Neural cell (in vitro differentiated cells): ENCODE measurements around the gene DRD5.

ENCODE experiments used
- CTCF ChIP-seq: fragments of 450-650 bp; IDR thresholded peaks from 2 replicates; pipeline ENCODE4 v1.5.1; 2014; ENCODE audit warnings: antibody characterized with exemption, mild to moderate bottlenecking, moderate library complexity; ENCODE audit not compliant: poor library complexity, severe bottlenecking
- EZH2 ChIP-seq: fragments of 200-600, 300-800 bp; shearing (Covaris generic), sonication (generic); IDR thresholded peaks from 2 replicates; pipeline ENCODE4 v1.6.1; 2014; ENCODE audit warnings: antibody characterized with exemption, low read length, borderline replicate concordance, mild to moderate bottlenecking; ENCODE audit not compliant: insufficient read depth, poor library complexity, severe bottlenecking
- MXI1 ChIP-seq: fragments of 450-650 bp; conservative IDR thresholded peaks from 2 replicates; pipeline ENCODE4 v1.6.1; 2014; ENCODE audit warnings: antibody characterized with exemption, mild to moderate bottlenecking; ENCODE audit not compliant: poor library complexity, severe bottlenecking
- RAD21 ChIP-seq: fragments of 450-650 bp; conservative IDR thresholded peaks from 2 replicates; pipeline ENCODE4 v1.6.1; 2014; ENCODE audit warnings: antibody characterized with exemption, mild to moderate bottlenecking, moderate library complexity
- SMC3 ChIP-seq: fragments of 450-650 bp; conservative IDR thresholded peaks from 2 replicates; pipeline ENCODE4 v1.6.1; 2014; ENCODE audit warnings: antibody characterized with exemption, mild to moderate bottlenecking, moderate library complexity; ENCODE audit not compliant: poor library complexity
- TAF1 ChIP-seq: IDR thresholded peaks from 2 replicates; pipeline ENCODE4 v1.6.1; 2012; ENCODE audit warnings: low read depth
- TF ChIP-seq, protein P1 (sequence below): IDR thresholded peaks from 2 replicates; pipeline ENCODE4 v1.6.1; 2012; ENCODE audit warnings: borderline replicate concordance

DNA sequence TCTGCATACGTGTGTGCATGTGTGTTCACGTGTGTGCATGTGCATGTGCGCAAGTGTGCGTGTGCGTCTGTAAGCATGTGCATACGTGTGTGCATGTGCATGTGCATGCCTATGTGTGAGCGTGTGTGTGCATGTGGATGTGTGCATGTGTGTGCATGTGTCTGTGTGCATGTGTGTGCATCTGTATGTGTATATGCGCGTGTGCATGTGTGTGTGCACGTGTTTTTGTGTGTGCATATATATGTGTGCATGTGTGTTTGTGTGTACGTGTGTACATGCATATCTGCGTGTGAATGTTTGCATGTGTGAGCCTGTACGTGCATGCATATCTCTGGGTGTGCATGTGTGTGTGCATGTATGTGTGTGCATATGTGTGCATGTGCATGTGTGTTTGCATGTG lies 35.7 kb upstream of the DRD5 start:
- TF ChIP-seq CTCF = no peak
- TF ChIP-seq, protein P1, sequence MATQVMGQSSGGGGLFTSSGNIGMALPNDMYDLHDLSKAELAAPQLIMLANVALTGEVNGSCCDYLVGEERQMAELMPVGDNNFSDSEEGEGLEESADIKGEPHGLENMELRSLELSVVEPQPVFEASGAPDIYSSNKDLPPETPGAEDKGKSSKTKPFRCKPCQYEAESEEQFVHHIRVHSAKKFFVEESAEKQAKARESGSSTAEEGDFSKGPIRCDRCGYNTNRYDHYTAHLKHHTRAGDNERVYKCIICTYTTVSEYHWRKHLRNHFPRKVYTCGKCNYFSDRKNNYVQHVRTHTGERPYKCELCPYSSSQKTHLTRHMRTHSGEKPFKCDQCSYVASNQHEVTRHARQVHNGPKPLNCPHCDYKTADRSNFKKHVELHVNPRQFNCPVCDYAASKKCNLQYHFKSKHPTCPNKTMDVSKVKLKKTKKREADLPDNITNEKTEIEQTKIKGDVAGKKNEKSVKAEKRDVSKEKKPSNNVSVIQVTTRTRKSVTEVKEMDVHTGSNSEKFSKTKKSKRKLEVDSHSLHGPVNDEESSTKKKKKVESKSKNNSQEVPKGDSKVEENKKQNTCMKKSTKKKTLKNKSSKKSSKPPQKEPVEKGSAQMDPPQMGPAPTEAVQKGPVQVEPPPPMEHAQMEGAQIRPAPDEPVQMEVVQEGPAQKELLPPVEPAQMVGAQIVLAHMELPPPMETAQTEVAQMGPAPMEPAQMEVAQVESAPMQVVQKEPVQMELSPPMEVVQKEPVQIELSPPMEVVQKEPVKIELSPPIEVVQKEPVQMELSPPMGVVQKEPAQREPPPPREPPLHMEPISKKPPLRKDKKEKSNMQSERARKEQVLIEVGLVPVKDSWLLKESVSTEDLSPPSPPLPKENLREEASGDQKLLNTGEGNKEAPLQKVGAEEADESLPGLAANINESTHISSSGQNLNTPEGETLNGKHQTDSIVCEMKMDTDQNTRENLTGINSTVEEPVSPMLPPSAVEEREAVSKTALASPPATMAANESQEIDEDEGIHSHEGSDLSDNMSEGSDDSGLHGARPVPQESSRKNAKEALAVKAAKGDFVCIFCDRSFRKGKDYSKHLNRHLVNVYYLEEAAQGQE = no peak
- TF ChIP-seq TAF1 = no peak
- no peak for TF ChIP-seq RAD21
- TF ChIP-seq MXI1 = no peak
- no peak for TF ChIP-seq EZH2
- no peak for TF ChIP-seq SMC3
